ENCODE data around the gene BRMS1L. TPM values are rescaled to one million over a fixed set of nuclear protein-coding genes. Genes with fewer than 3 reads are reported as not detected.
A peak's percentile ranks its signal among the peaks of the same experiment; 100 is the strongest.

BRMS1L gene
- total and polyA plus RNA-seq, 2 donors from 2014 or later, result 7.3 to 9.0 TPM

GRCh38 chr14:35897616-35898111 lies 71.5 kb downstream of the BRMS1L start:
- peaks cover 0 to 5% (median 0%) of the 10 kb centered on the region in 3 donors for H3K9me3 ChIP-seq (ENCODE audit: control insufficient read depth in 2 of 3, insufficient read depth in 1 of 3, low read length in 3 of 3)
- H3K27me3 ChIP-seq (ENCODE audit: control insufficient read depth, insufficient read depth, low read length), result no peaks in the 10 kb centered on the region
- DNase-seq (no peak), FAIRE-seq (no peak)
- intact Hi-C loops (cut with DNase I), result no loop called here
- no peak for TF ChIP-seq CTCF (IDR thresholded peaks at IDR 0.05; ENCODE audit: borderline replicate concordance, extremely low read depth, insufficient read depth)
- no peak overlapping the region for H3K27ac ChIP-seq (ENCODE audit: low read depth in 2 of 2, low read length in 2 of 2)
- no peaks in the 10 kb centered on the region for H3K4me1 ChIP-seq (ENCODE audit: control insufficient read depth in 2 of 3, insufficient read depth in 2 of 3, low read depth in 1 of 3, low read length in 3 of 3)
- no peak overlapping the region for H3K9ac ChIP-seq (ENCODE audit: low read length in 3 of 3)
- H3K36me3 ChIP-seq (ENCODE audit: control insufficient read depth in 2 of 3, insufficient read depth in 3 of 3, low read length in 3 of 3), result no peaks in the 10 kb centered on the region
- no peak overlapping the region for H3K4me3 ChIP-seq (ENCODE audit: low read length in 3 of 3)

- H3K4me3 ChIP-seq (ENCODE audit: low read length in 3 of 3), result no peak overlapping the region
- intact Hi-C loops (cut with DNase I), result no loop called here
- no peaks in the 10 kb centered on the region for H3K27me3 ChIP-seq (ENCODE audit: control insufficient read depth, insufficient read depth, low read length)
- H3K9me3 ChIP-seq (ENCODE audit: control insufficient read depth in 2 of 3, insufficient read depth in 1 of 3, low read length in 3 of 3), result peaks cover 0 to 5% (median 0%) of the 10 kb centered on the region in 3 donors
- DNase-seq (no peak), FAIRE-seq (no peak)
- no peak overlapping the region for H3K27ac ChIP-seq (ENCODE audit: low read depth in 2 of 2, low read length in 2 of 2)
- H3K9ac ChIP-seq (ENCODE audit: low read length in 3 of 3), result no peak overlapping the region
- H3K4me1 ChIP-seq (ENCODE audit: control insufficient read depth in 2 of 3, insufficient read depth in 2 of 3, low read depth in 1 of 3, low read length in 3 of 3), result no peaks in the 10 kb centered on the region
- no peak for TF ChIP-seq CTCF (IDR thresholded peaks at IDR 0.05; ENCODE audit: borderline replicate concordance, extremely low read depth, insufficient read depth)
- no peaks in the 10 kb centered on the region for H3K36me3 ChIP-seq (ENCODE audit: control insufficient read depth in 2 of 3, insufficient read depth in 3 of 3, low read length in 3 of 3)
These were observed 72.2 kb downstream of the BRMS1L start for GRCh38 chr14:35898217-35898775.

GRCh38 chr14:35900741-35901140 lies 74.6 kb downstream of the BRMS1L start:
- H3K36me3 ChIP-seq (ENCODE audit: control insufficient read depth in 2 of 3, insufficient read depth in 3 of 3, low read length in 3 of 3), result no peaks in the 10 kb centered on the region
- TF ChIP-seq CTCF (IDR thresholded peaks at IDR 0.05; ENCODE audit: borderline replicate concordance, extremely low read depth, insufficient read depth), result no peak
- FAIRE-seq, result no peak

GRCh38 chr14:35909665-35910064 lies 83.5 kb downstream of the BRMS1L start:
- intact Hi-C loops (cut with DNase I), result no loop called here
- TF ChIP-seq CTCF (IDR thresholded peaks at IDR 0.05; ENCODE audit: borderline replicate concordance, extremely low read depth, insufficient read depth), result no peak
- FAIRE-seq, result no peak
- peak in 2 of 5 donors; percentile 0 to 2 for DNase-seq
- Histone ChIP-seq H3K4me1 (ENCODE audit: control insufficient read depth in 2 of 3, insufficient read depth in 2 of 3, low read depth in 1 of 3, low read length in 3 of 3) (no peaks in the 10 kb centered on the region), H3K27ac (ENCODE audit: low read depth in 2 of 2, low read length in 2 of 2) (no peak overlapping the region), H3K27me3 (ENCODE audit: control insufficient read depth, insufficient read depth, low read length) (no peaks in the 10 kb centered on the region), H3K9ac (ENCODE audit: low read length in 3 of 3) (no peak overlapping the region), H3K9me3 (ENCODE audit: control insufficient read depth in 2 of 3, insufficient read depth in 1 of 3, low read length in 3 of 3) (no peaks in the 10 kb centered on the region), H3K4me3 (ENCODE audit: low read length in 3 of 3) (no peak overlapping the region), H3K36me3 (ENCODE audit: control insufficient read depth in 2 of 3, insufficient read depth in 3 of 3, low read length in 3 of 3) (no peaks in the 10 kb centered on the region)

More at GRCh38 chr14:35900741-35901140, 74.6 kb downstream of the BRMS1L start:
- Histone ChIP-seq H3K4me1 (ENCODE audit: control insufficient read depth in 2 of 3, insufficient read depth in 2 of 3, low read depth in 1 of 3, low read length in 3 of 3) (no peaks in the 10 kb centered on the region), H3K27ac (ENCODE audit: low read depth in 2 of 2, low read length in 2 of 2) (no peak overlapping the region), H3K9ac (ENCODE audit: low read length in 3 of 3) (no peak overlapping the region), H3K9me3 (ENCODE audit: control insufficient read depth in 2 of 3, insufficient read depth in 1 of 3, low read length in 3 of 3) (peaks cover 0 to 5% (median 0%) of the 10 kb centered on the region in 3 donors), H3K27me3 (ENCODE audit: control insufficient read depth, insufficient read depth, low read length) (no peaks in the 10 kb centered on the region), H3K4me3 (ENCODE audit: low read length in 3 of 3) (no peak overlapping the region)
- no peak for DNase-seq
- intact Hi-C loops (cut with DNase I), result no loop called here

Data from kidney (tissue), 14 donors.